Stimulated activated CD8-positive, alpha-beta memory T cell treated with anti-CD3 and anti-CD28 coated beads, Interleukin-2, amount 100 ng/mL, for 1 hour (primary cell): ENCODE measurements around the gene BPIFB4.
"Not testable (repeated sequence)": the region's sequence is repeated elsewhere in the genome, so short reads cannot be mapped to it uniquely, and the experiment has no call there.

Experiments used
- DNase-seq, 2 donors: peaks; one replicate each; pipeline ENCODE4 v3.0.0-alpha.2; 2020; ENCODE audit warnings: low read depth in 2 of 2

Gene BPIFB4

DNA sequence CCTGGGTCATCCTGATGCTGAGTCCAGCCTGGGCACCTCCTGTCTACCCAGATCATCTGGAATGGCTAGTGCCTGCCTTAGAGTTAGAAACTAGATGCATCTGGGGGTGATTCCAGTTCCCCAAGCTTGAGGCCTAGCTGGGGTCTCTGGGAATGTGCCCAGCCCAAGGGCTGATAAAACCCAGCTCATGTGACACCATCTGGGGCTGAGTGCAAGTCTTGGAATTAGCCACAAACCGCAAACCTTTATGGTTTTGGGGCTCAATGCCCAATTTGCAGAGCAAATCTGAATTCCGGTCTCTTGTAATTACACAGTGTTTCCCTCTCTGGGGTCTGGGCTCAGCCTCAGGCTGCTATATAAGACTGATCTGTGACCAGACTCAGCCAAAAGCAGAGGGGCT, at the start of gene BPIFB4:
BPIFB4 (plus strand) TSS at position 385 of the 400 bp plus-strand sequence. CDS start 1,884 bp downstream, outside the sequence.
- DNase-seq, result no peak

DNA sequence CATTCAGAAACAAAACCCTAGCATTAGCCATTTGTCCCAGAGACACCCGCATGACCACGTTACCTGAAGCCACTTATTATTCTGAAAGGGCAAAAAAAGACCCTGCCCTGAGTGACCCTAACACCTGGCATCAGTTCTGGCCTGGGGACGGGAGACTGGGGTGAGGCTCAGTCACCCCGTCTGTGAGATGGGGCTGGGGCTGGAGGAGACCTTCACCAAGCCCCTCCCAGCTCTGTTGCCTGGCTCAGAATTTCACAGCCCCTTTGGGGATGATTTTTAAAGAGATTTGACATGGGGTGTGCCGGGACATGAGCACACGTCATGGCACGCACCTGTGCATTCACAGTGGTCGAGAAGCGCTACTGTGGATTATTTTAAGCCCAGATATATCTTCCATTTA, 49.4 kb upstream of the BPIFB4 start:
- DNase-seq, result no peak

DNA sequence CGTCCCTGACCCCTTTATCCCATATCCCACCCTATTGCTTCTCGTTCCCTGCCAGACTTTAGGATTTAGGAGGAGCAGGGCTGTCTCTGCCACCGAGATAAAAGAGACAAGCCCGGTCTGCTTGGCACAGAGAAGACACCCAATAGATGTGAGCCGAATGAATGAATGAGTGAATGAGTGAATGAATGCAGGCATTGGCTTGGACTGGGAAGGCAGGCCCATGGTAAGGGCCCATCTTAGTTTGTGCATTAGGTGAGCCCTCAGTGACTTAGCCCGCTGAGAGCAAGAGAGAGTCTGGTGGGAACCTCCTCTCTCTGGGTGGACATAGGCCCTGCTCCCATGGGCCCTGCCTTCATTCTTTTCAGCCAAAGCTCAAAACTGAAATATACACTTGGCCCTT, 48.9 kb upstream of the BPIFB4 start:
- no peak for DNase-seq

DNA sequence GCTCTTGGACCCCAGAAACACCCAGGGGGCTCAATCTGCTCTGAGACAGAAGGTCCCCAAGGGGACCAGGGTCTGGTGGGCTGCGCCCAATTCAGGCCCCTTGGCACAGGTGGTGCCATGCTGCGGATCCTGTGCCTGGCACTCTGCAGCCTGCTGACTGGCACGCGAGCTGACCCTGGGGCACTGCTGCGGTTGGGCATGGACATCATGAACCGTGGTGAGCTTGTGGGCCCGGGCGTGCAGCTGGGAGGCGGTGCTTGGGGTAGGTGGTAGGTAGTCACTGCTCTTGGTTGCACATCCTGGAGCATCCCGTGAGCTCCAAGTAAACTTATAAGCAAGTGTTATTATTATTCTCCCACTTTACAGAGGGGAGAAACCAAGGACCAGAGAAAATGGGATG, 47.9 kb upstream of the BPIFB4 start, which contains the start of gene BPIFB6:
BPIFB6 (plus strand) TSS at position 118 of the 400 bp plus-strand sequence; CDS start at position 118, 0 bp downstream.
- DNase-seq, result no peak

DNA sequence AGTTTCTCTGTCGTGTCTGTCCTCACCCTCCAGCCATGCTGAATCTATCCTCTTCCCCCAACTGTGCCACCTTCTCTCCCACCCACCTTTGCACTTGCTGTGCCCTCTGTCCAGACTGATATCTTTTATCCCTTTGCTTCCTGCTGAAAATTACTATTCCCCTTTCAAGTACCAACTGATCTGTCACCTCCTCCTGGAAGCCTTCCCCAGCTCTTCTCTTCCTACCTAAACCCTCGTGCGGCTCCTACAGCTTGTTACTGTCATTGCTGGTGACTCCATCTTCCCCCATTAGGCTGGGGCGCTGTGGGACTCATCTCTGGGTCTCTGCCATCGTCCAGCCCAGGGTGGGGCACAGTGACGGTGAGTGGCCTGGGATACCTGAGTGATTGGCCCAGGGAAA, 46.9 kb upstream of the BPIFB4 start:
- no peak for DNase-seq

- DNase-seq, result no peak
These were observed 46.1 kb upstream of the BPIFB4 start for GRCh38 chr20:33033381-33033780.

DNA sequence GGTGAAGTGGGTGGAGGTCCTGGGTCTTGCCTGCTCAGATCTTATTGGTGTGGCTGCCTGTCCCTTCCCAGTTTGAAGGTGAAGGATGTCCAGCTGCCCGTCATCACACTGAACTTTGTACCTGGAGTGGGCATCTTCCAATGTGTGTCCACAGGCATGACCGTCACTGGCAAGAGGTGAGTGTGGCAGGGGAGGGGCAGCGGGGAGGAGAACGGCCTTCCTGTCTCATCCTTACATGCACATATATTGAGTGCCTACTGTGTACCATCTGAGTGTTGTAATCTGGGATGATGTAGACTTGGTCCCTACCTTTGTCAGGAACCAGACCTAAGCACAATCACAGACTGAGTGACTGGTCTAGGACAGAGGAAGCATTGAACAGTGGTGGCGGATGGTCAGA, 45.3 kb upstream of the BPIFB4 start:
- no peak for DNase-seq

DNA sequence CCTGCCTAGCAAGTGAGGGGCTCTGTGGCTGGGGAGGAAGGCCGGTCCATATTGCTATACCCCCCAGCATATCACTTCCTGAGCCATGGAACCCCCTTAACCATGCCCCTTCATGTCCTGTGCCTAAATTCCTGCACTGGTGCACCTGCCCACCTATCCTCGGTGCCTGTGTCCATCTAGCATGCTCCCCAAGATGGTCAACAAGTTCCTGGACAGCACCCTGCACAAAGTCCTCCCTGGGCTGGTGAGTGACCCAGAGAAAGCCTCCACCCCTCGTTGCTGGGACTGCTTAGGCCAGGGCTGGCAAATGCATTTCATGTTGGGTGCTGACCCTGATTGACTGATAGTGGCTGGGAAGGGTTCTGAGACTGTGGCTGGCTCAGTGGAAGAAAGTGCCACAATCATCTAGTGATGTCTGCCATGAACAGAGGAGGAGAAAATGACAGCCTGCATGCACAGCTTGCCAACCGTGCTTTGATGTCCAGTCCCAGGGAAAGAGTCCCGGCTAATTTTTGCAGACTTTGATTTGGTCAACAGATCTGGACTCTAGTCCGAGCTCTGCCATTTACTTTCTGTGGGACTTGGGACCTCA, 44.4 kb upstream of the BPIFB4 start:
- no peak for DNase-seq

DNA sequence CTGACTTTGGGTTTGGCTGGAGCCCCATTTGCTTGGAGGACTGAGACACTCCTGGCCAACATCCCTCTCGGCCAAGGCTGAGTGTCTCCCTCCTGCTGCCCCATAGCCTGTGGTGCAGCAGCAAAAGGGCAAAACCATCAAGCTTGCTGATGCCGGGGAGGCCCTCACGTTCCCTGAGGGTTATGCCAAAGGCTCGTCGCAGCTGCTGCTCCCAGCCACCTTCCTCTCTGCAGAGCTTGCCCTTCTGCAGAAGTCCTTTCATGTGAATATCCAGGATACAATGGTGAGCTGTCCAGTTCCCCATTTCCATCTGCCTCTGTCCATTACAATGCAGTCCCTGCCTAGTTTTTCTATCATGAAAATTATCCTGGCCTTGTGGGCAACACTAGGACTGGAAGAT, 42.0 kb upstream of the BPIFB4 start:
- DNase-seq, result no peak

GRCh38 chr20:33038243-33038642, 41.2 kb upstream of the BPIFB4 start:
- no peak for DNase-seq

- DNase-seq, result no peak
These were observed 37.0 kb upstream of the BPIFB4 start for GRCh38 chr20:33042430-33042829.

DNA sequence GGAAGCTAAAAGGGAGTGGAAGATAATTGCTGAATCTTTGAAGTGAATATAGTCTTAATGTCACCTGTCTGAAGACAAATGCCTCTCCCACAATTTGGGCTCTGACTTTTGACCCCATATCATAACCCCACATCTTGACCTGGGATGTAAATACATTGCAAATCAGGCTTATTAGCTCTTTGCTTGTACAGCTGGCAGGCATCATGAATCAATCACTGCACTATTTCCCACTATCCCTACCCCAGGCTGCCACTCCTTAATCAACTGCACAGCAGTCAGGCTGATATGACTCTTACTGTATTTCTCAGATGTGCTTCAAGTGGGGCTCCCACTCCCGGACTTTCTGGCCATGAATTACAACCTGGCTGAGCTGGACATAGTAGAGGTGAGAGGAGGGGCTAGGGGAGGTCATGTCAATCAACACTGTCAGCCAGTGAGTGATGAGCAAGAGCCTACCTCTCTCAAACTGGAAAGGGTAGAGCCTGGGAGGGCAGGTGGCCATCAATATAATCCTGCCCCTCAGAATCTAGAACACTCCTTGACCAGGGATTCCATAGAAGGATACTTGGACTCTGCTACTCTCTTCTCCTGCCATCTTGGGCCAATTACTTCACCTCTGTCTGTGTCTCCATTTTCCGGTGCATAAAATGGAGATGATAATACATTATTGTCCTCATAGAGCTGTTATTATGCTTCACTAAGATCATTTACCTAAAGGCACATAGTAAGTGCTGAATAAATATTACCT, 36.3 kb upstream of the BPIFB4 start:
- no peak for DNase-seq

GRCh38 chr20:33043731-33044181, 35.7 kb upstream of the BPIFB4 start:
- DNase-seq, result no peak

DNA sequence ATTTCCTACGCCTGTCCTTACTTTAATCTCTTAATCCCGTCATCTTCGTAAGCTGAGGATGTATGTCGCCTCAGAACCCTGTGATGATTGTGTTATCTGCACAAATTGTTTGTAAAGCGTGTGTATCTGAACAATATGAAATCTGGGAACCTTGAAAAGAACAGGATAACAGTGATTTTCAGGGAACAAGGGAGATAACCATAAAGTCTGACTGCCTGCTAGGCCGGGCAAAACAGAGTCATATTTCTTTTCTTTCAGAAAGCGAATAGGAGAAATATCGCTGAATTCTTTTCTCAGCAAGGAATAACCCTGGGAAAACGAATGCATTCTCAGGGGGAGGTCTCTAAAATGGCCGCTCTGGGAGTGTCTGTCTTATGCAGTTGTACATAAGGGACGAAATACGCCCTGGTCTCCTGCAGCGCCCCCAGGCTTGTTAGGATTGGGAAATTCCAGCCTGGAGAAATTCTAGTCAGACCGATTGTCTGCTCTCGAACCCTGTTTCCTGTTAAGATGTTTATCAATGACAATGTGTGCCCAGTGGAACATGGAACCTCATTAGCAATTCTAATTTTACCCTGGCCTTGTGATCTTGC, 34.2 kb upstream of the BPIFB4 start:
- DNase-seq, result not testable (repeated sequence)

DNA sequence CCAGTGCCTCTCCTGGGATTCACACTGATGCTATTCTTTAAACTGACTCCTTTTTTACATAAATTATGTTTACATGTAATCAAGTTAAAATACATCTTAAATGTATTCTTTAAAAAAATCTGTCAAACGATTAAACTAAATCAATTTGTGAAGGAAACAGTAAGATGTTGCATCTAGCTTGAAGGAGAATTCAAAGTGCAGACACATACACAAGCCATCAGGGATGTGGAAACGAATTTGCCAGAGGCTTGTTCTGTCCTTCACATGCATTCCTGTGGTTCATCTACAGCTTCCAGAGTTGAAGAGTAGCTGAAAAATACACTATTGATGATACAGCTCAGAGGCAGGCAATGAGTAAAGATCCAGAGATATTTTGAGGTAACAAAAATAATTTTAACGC, 33.0 kb upstream of the BPIFB4 start:
- DNase-seq, result no peak

DNA sequence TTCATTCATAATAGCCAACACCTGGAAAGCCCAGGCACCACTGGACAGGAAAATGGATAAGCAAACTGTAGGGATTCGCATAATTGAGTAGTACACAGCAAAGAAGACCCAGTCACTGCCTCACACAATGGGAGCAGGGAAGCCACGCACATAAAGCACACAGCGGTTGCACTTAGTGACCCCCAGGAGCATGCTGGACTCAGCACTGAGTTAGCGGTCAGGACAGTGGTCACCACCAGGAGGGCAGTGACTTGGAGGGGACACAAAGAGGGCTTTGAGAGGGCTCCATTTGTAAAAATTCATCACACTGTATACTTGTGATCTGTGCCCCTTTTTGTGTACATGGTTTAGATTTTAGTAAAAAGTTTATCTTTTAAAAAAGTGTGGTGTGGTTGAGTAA, 28.1 kb upstream of the BPIFB4 start:
- DNase-seq, result no peak

DNA sequence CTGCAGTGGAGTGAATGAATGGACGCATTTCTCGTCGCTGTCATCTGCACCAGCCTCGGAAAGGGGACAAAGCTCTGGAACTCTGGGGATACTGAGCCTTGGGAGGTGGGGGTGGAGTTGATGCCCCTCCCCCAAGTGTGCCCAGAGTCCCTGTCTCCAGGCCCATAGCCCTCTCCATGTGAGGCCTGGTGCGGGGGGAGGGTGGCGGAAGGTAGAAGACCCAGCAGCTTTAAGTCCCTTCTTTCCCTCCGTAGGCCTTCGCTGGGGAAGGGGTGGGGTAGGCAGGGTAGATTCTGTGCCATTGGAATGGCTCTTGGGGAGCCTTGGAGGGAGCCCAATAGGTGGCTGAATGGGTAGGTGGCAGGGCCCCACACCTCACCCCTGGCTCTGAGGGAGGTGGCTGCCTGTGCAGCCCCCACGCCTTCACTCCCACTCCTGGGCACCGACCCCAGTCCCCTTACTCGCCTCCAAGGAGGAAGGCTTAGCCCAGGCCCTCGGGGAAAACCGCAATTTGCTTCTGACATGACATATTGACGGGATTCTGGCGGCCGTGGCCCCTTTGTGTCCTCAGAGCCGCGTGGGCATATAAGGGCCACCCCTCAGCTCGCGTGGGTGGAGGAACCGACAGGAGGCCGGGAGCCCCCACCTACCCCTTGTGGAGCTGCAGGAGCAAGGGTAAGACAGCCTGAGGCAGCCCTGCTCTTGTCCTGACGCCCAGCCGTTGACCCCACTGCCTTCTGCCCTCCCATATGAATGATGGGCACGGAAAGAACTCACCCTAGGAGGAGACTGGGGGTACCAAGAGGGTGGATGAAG, 25.9 kb upstream of the BPIFB4 start, which contains the start of gene BPIFB3:
BPIFB3 (plus strand) TSS at position 613 of the 816 bp plus-strand sequence. CDS start 1,533 bp downstream, outside the sequence.
- no peak for DNase-seq

GRCh38 chr20:33054381-33054780, 25.1 kb upstream of the BPIFB4 start:
- no peak for DNase-seq

DNA sequence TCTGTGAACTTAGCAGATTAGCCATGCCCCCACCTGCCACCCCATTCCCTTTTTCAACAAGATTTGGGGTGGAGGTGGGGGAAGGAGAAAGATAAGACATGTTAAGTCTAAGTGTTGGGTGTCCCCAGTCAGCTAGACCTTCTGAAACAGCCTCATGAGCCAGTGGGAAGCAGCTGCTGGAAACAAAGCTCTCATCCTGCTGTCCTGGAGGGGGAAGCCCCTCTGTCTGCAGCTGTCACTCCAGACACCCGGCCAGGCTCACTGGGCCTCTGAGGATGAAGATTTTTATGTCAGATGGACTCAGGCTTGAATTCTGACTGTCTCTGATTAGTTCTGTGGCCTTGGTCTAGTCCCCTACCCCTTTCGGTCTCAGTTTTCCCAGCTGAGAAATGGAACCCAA, 24.7 kb upstream of the BPIFB4 start:
- DNase-seq, result no peak

- no peak for DNase-seq
These were observed 20.3 kb upstream of the BPIFB4 start for GRCh38 chr20:33059136-33059535.

GRCh38 chr20:33059741-33060390, 19.6 kb upstream of the BPIFB4 start:
- DNase-seq, result no peak

- DNase-seq, result no peak
These were observed 17.8 kb upstream of the BPIFB4 start for GRCh38 chr20:33061658-33062028.
